OCI-LY7 (cell line): ENCODE measurements around the gene ZNF655. TPM values are rescaled to one million over a fixed set of nuclear protein-coding genes. Genes with fewer than 3 reads are reported as not detected.

Experiments used
- BruUV-seq: library from RNA; stranded (reverse); fragments of 400-500 nt; replicated peaks from 2 replicates; lab custom pipeline; 2021; lab: Mats Ljungman, UMichigan
- CTCF ChIA-PET: fragments of 300-600 bp; sonication (Branson Sonifier 250); formaldehyde crosslinking; loops from one replicate; lab custom pipeline; 2022; ENCODE audit warnings: antibody characterized with exemption; ENCODE audit not compliant: unreplicated experiment; lab: Charles Lee
- POLR2A ChIA-PET: fragments of 300-600 bp; sonication (Branson Sonifier 250); formaldehyde crosslinking; loops from one replicate; lab custom pipeline; 2022; ENCODE audit warnings: antibody characterized with exemption; lab: Charles Lee
- DNase-seq: peaks from one replicate; pipeline ENCODE4 v3.0.0-alpha.2; 2015; ENCODE audit warnings: low spot score
- H2AFZ ChIP-seq: fragments of 200-600 bp; sonication (generic), shearing (Covaris generic); 2 replicates; pipeline ENCODE4 v1.6.1; 2014; ENCODE audit warnings: mild to moderate bottlenecking, antibody characterized with exemption, low read length, moderate library complexity
- H3K27ac ChIP-seq: fragments of 200-600 bp; sonication (generic); 2 replicates; pipeline ENCODE4 v1.5.1; 2014; ENCODE audit warnings: mixed run types, low read depth, mild to moderate bottlenecking, moderate library complexity, low read length, inconsistent platforms; ENCODE audit not compliant: poor library complexity, severe bottlenecking
- H3K36me3 ChIP-seq: fragments of 200-600 bp; sonication (generic); 2 replicates; pipeline ENCODE4 v1.6.1; 2014; ENCODE audit warnings: mild to moderate bottlenecking, antibody characterized with exemption, low read length, moderate library complexity, mixed read lengths; ENCODE audit not compliant: insufficient read depth
- H3K4me1 ChIP-seq: fragments of 200-600 bp; sonication (generic); 2 replicates; pipeline ENCODE4 v1.5.1; 2014; ENCODE audit warnings: mild to moderate bottlenecking, low read length; ENCODE audit not compliant: insufficient read depth, poor library complexity, severe bottlenecking
- H3K4me2 ChIP-seq: fragments of 200-600 bp; sonication (generic); 2 replicates; pipeline ENCODE4 v1.6.1; 2014; ENCODE audit warnings: mild to moderate bottlenecking, low read length
- H3K4me3 ChIP-seq: fragments of 200-600 bp; sonication (generic); 2 replicates; pipeline ENCODE4 v1.5.1; 2014; ENCODE audit warnings: mild to moderate bottlenecking, low read depth, low read length; ENCODE audit not compliant: poor library complexity, severe bottlenecking
- H3K79me2 ChIP-seq: fragments of 200-600 bp; sonication (generic); 2 replicates; pipeline ENCODE4 v1.6.1; 2016; ENCODE audit warnings: low read depth, mild to moderate bottlenecking, low read length, moderate library complexity, mixed read lengths; ENCODE audit not compliant: insufficient read depth
- H3K9me2 ChIP-seq: fragments of 200-600 bp; sonication (generic); 2 replicates; pipeline ENCODE4 v1.6.1; 2016; ENCODE audit warnings: mild to moderate bottlenecking, low read length, mixed read lengths; ENCODE audit not compliant: insufficient read depth
- H3K9me3 ChIP-seq: fragments of 200-600 bp; sonication (generic); 2 replicates; pipeline ENCODE4 v1.6.1; 2014; ENCODE audit warnings: mild to moderate bottlenecking, mixed run types, low read length, mixed read lengths
- H4K20me1 ChIP-seq: fragments of 200-600 bp; sonication (generic); 2 replicates; pipeline ENCODE4 v1.6.1; 2014; ENCODE audit warnings: mild to moderate bottlenecking, antibody characterized with exemption, low read length, moderate library complexity, mixed read lengths; ENCODE audit not compliant: insufficient read depth
- EZH2phosphoT487 ChIP-seq: fragments of 200-600 bp; sonication (generic); IDR thresholded peaks from 2 replicates; pipeline ENCODE4 v1.6.1; 2018; ENCODE audit warnings: low read depth, borderline replicate concordance, mild to moderate bottlenecking, mixed run types, antibody characterized with exemption, low read length, moderate library complexity, mixed read lengths
- intact Hi-C: fragments of 100-400 bp; cut with micrococcal nuclease; formaldehyde crosslinking; loops from one replicate; pipeline ENCODE4 v1.10.0; 2022; ENCODE audit not compliant: unreplicated experiment
- total RNA-seq, 2 experiments: library from RNA; depleted of rRNA in 1 of 2; stranded (reverse); fragments of >200 nt in 1 of 2; shearing (Covaris generic) in 1 of 2; gene quantifications; 2 replicates each; pipeline ENCODE4 v1.2.3, GENCODE V29; 2014 to 2022
- TF ChIP-seq, protein P1 (sequence below): fragments of 200-600 bp; sonication (generic); conservative IDR thresholded peaks from 2 replicates; pipeline ENCODE4 v1.5.1; 2014; ENCODE audit warnings: mild to moderate bottlenecking, antibody characterized with exemption, low read length, moderate library complexity, mixed read lengths

The ZNF655 gene
- total RNA-seq, 2 experiments from 2014 or later = 64.1 to 79.7 TPM

DNA sequence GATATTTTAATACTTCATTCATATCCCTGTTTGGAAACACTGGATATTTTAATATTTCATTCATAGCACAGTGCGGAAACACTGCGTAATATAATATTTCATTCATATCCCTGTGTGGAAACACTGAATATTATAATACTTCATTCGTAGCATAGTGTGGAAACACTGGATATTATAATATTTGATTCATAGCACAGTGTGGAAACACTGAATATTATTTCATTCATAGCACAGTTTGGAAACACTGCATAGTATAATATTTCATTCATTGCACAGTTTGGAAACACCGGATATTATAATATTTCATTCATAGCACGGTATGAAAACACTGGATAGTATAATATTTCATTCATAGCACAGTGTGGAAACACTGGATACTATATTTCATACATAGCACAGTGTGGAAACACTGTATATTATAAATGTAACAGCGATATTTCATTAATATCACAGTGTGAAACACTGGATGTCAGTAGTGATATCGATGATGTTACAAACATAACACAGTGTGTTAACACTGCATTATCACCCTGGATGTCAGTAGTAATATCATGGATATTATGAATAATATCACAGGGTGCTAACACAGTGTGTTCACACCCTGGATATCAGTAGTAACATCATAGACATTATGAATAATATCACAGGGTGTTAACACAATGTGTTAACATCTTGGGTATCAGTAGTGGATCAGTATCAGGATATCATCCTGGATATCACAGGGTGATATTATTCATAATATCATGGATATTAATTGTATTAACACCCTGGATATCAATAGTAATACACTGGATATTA lies 36.7 kb downstream of the ZNF655 start:
- no TSS peak for BruUV-seq
- Histone ChIP-seq H3K27ac (no peak overlapping the region), H3K79me2 (no peaks in the 10 kb centered on the region), H3K4me1 (no peaks in the 10 kb centered on the region), H3K9me3 (no peaks in the 10 kb centered on the region), H4K20me1 (no peaks in the 10 kb centered on the region), H3K36me3 (no peaks in the 10 kb centered on the region), H3K4me3 (no peak overlapping the region), H3K4me2 (no peak overlapping the region), H2AFZ (no peak overlapping the region), H3K9me2 (no peaks in the 10 kb centered on the region)
- POLR2A ChIA-PET = no interaction called here
- intact Hi-C loops = no loop called here
- TF ChIP-seq, protein P1, sequence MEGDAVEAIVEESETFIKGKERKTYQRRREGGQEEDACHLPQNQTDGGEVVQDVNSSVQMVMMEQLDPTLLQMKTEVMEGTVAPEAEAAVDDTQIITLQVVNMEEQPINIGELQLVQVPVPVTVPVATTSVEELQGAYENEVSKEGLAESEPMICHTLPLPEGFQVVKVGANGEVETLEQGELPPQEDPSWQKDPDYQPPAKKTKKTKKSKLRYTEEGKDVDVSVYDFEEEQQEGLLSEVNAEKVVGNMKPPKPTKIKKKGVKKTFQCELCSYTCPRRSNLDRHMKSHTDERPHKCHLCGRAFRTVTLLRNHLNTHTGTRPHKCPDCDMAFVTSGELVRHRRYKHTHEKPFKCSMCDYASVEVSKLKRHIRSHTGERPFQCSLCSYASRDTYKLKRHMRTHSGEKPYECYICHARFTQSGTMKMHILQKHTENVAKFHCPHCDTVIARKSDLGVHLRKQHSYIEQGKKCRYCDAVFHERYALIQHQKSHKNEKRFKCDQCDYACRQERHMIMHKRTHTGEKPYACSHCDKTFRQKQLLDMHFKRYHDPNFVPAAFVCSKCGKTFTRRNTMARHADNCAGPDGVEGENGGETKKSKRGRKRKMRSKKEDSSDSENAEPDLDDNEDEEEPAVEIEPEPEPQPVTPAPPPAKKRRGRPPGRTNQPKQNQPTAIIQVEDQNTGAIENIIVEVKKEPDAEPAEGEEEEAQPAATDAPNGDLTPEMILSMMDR = no peak
- CTCF ChIA-PET = no interaction called here
- DNase-seq = no peak

DNA sequence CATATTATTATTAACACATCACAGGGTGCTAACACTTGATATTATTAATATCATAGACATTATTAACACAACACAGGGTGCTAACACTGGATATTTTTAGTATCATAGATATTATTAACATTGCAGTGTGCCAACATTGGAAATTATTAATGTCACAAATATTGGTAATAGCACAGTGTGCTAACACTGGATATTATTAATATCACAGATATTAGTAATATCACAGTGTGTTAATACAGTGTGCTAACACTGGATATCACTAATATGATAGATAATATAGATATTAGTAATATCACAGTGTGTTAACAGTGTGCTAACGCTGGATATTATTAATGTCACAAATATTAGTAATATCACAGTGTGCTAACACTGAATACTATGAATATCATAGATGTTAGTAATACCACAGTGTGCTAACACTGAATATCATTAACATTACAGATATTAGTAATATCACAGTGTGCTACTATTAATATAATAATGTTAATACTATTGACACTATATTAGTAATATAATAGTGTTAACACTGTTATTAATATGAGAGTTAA lies 38.0 kb downstream of the ZNF655 start:
- Histone ChIP-seq H3K9me2 (no peaks in the 10 kb centered on the region), H3K79me2 (no peaks in the 10 kb centered on the region), H3K4me2 (no peak overlapping the region), H3K36me3 (no peaks in the 10 kb centered on the region), H3K4me1 (no peaks in the 10 kb centered on the region), H4K20me1 (no peaks in the 10 kb centered on the region), H3K9me3 (no peaks in the 10 kb centered on the region), H2AFZ (no peak overlapping the region), H3K4me3 (no peak overlapping the region), H3K27ac (no peak overlapping the region)
- no peak for DNase-seq
- intact Hi-C loops = no loop called here
- no TSS peak for BruUV-seq
- TF ChIP-seq, protein P1 = no peak
- TF ChIP-seq EZH2phosphoT487 = no peak
- ChIA-PET CTCF (no interaction called here), POLR2A (no interaction called here)
